ENCODE data around the gene ACSS1.

DNA sequence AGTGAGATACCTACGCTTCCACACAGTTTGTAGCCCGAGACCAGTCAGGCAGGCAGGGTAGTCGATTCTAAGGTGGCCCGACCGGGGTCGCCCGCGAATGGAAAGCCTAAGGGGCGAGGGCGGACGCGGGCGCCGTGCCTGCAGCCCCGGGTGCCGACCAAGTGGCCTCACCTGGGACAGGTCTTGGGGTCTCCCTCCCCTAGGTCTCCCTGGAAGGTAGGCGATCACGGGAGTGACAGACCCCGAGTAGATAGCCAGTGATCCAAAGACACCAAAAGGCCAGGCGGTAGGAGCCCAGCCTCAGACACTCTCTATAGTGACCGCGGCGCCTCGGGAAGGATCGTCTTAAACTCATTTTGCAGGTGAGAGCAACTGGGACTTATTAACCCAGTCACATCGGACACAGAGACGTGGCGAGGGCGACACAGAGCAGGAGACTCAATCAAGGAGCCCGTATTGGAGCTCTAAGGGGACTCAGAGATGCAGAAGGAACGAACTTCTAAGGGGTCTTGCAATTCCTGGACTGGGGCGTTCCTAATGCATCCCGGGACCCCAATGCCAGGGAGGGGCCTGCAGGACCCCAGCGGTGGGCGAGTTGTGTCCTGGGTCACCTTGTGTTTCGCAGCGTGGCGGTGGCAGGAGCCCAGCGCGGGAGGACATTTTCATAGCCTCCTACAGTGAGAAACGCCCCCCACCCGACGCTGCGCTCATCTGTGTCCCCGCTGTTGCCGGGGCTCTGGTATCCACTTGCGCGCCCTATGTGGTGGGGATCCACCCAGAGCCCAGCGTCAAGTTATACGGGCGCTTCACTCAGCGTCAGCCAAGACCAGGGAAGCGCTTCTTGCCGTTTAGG is 26.1 kb upstream of the ACSS1 start:
- TF ChIP-seq POLR2A (IDR thresholded peaks at IDR 0.05): no peak
- TF ChIP-seq, protein P1, sequence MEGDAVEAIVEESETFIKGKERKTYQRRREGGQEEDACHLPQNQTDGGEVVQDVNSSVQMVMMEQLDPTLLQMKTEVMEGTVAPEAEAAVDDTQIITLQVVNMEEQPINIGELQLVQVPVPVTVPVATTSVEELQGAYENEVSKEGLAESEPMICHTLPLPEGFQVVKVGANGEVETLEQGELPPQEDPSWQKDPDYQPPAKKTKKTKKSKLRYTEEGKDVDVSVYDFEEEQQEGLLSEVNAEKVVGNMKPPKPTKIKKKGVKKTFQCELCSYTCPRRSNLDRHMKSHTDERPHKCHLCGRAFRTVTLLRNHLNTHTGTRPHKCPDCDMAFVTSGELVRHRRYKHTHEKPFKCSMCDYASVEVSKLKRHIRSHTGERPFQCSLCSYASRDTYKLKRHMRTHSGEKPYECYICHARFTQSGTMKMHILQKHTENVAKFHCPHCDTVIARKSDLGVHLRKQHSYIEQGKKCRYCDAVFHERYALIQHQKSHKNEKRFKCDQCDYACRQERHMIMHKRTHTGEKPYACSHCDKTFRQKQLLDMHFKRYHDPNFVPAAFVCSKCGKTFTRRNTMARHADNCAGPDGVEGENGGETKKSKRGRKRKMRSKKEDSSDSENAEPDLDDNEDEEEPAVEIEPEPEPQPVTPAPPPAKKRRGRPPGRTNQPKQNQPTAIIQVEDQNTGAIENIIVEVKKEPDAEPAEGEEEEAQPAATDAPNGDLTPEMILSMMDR (IDR thresholded peaks at IDR 0.05): no peak
